SKM-1 treated with dmso at 0.1 percent for 144 hours (cell line): ENCODE measurements around the gene UBXN1.

Experiments used
- DNase-seq: peaks from one replicate; lab custom pipeline; 2025; ENCODE audit not compliant: unreplicated experiment; lab: John Stamatoyannopoulos, UW

The UBXN1 gene

DNA sequence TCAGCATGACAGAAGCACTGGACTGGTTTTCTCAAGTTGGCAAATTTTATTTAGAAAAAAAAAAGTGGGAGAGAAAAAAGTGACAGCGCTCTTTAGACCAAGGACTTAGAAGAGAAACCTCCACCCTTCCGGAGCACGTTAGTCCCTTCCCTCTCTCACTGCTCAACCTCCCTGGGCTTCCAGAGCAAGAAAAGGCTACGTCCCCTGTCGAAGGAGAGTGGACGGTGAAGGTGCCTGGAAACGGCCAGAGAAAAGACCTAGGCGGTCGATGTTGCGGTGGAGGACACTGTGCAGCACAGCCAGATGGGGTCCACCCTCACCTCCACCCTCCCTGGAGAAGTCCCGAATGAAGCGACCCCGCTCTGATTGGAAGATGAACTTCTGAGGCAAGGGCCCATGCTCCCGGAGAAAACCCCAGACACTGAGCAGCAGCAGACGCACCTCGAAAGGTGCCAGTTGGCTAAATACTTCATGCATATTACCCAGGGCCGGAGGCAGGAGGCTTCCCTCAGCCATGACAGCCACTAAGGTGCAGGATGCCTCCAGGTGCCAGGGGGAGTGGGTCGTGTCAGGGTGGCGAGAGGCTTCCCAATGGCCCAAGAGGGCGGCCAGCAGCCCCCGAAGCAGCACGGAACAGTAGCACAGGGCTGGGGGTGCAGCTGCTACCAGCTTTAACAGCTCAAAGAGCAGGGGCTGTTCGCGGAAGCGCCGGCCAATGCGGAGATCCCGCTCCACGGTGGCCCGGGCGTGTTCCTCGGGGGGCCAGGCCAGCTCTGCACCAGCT lies 31.9 kb downstream of the UBXN1 start:
- DNase-seq, result no peak

DNA sequence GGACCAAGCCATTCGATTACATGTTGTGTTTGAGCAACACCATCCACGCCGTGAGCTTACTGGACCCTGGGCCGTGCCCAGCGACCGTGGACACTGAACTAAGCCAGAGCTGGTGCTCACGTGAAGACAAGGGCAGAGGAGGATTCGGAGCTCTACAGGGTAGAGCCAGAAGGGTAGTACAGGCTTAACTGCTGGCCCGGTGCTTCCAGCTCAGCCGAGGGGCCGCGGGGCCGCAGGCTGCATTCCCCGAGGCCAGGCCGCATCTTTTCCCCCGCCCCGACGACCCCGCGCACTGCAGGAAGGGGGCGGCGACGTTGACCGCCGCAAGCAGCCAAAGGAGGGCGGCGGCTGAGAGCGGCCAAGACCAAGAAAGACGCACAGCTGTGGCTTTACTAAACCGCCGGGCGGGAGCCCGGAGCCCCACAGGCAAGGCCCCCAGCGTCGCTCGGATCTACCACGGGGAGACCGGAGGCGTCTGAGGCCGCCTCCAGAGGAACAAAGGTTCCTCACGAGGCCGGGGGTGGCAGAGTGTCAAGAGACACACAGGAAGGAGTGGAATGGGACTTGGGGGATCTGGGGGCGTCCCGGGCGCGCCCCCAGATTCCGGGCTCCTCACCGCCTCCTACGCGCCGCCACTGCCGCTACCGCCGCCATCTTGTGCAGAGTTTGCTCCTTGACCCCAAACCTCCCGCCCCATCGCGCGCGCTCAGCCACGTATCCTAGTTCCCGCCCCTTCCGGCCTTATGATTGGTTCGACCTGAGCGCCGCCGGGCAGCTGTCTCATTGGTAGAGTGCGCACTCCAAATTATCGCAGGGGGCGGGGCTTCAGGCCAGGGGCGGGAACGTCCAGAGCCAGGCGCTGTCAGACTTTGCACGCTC lies 32.7 kb downstream of the UBXN1 start, which contains the start of gene GANAB:
GANAB (minus strand) TSS at position 668 of the 879 bp plus-strand sequence; CDS start at position 654, 14 bp downstream.
- peak; percentile 96 for DNase-seq

DNA sequence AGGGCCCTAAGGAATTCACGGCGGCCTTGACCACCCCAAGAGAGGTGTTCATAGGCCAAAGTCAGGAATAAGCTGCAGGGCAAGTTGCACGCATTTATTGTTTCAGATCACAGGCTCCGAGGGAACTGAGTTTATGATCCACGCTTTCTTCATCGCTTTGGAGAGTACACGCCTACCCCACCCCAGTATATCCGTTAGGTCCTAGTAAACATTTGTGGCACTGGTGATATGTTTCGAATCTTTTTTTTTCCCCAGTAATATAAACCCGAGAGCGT lies 33.3 kb downstream of the UBXN1 start:
- DNase-seq, result no peak

DNA sequence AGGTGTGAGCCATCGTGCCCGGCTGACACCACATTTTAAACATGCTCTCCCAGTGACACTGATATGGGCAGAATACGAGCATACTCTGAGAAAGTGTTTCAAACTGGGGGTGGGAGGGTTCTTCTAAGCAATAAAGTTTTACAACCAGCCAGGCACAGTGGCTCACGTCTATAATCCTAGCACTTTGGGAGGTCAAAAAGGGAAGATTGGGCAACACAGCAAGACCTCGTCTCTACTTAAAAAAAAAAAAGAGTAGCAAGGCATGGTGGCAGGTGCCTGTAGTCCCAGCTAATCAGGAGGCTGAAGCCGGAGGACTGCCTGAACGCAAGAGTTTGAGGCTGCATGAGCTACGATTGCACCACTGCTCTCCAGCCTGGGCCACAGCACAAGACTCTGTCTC lies 34.7 kb downstream of the UBXN1 start:
- no peak for DNase-seq

DNA sequence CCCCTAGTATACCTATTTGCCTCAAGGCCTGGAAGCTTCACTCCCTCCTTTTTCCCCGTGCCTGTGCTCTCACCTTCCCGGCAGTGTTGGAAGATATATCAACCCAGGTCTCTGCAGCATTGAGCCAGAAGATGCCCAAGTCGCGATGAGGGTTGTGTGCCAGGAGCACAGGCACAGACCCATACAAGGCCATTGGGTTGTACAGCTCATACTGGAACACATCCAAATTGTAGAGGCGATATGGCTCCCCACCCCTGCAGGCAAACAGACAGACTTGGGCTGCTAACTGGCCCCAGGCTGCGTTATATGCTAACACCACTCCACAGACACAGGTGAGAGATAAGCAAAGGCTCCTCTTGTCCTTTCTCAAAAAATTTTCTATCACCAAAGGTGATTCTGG lies 46.4 kb downstream of the UBXN1 start:
- DNase-seq, result no peak

DNA sequence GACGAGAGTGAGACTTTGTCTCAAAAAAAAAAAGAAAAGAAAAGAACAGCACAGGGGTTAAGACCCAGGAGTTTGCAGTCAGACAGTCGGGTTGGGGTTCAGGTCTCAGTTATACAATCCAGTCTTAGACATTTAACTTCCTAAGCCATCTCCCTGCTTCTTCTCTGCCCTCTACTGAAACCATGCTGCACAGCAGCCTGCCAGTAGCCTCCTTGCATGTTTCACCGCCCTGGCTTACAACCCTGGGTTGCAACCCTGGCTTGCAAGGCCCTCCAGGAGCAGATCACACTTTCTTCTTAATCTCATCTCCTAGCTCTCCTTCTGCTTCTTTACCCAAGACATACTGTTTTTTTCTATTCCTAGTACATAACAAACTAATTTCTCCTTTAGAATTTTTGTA lies 51.2 kb downstream of the UBXN1 start:
- no peak for DNase-seq
